Measurements from ENCODE around the gene EPHB4. TPM values are rescaled to one million over a fixed set of nuclear protein-coding genes. Genes with fewer than 3 reads are reported as not detected.
A peak's percentile ranks its signal among the peaks of the same experiment; 100 is the strongest.

Gene EPHB4
- total and polyA plus RNA-seq, 2 of the 8 experiments (the other 6 are each of a cell fraction or from before 2014, with no cell fraction given), result 85.0 to 113 TPM

DNA sequence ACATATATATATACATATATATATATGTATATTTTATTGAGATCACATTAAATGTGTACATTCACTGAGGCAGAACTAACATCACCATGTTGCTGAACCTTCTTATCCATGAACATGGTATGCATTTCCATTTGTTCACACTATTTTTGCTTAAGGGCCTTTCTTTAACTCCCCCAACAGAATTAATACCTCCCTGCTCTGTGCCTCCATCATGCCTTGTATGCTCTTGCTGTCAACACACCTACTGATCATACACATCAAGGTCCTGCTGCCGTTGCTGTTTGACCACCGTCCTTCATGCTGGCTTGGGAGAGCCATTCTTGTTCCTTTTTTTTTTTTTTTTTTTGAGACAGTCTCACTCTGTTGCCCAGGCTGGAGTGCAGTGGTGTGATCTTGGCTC is 43.5 kb downstream of the EPHB4 start:
- H2AFZ ChIP-seq (ENCODE audit: low read length), result no peak overlapping the region
- H3K56ac ChIP-seq (replicated peaks; ENCODE audit: insufficient read length, low read depth, low read length), result no peak overlapping the region
- H4K5ac ChIP-seq (ENCODE audit: insufficient read length, low read depth, low read length), result no peak overlapping the region
- H3K4me2 ChIP-seq (ENCODE audit: insufficient read depth in 1 of 2, low read depth in 2 of 2, low read length in 2 of 2), result no peak overlapping the region
- H3K27ac ChIP-seq (ENCODE audit: low read depth, low read length), result no peak overlapping the region
- no peak overlapping the region for H3K4me3 ChIP-seq (ENCODE audit: extremely low read depth in 1 of 4, insufficient read depth in 2 of 4, low read depth in 3 of 4, low read length in 4 of 4)
- no peak overlapping the region for H4K91ac ChIP-seq (replicated peaks; ENCODE audit: insufficient read length, low read length)
- H3K4me1 ChIP-seq (replicated peaks in 1 of 4; ENCODE audit: control insufficient read depth in 3 of 4, insufficient read depth in 4 of 4, low read length in 3 of 4), result peaks cover 0 to 3% (median 0%) of the 10 kb centered on the region in 4 experiments; a peak in 1 of 7 replicates
- H3K79me2 ChIP-seq (ENCODE audit: control insufficient read depth in 1 of 2, insufficient read depth in 2 of 2, low read length in 2 of 2), result no peaks in the 10 kb centered on the region
- H2BK12ac ChIP-seq (ENCODE audit: low read depth, low read length), result no peak overlapping the region
- H3K9ac ChIP-seq (replicated peaks in 1 of 4; ENCODE audit: extremely low read depth in 1 of 4, low read depth in 3 of 4, low read length in 3 of 4), result no peak overlapping the region
- no peak overlapping the region for H2AK5ac ChIP-seq (ENCODE audit: low read depth, low read length)
- no peak overlapping the region for H3K14ac ChIP-seq (ENCODE audit: insufficient read length)
- TF ChIP-seq CREB1 (IDR thresholded peaks at IDR 0.05), result no peak
- TF ChIP-seq CTBP2 (IDR thresholded peaks at IDR 0.05; ENCODE audit: borderline replicate concordance, insufficient read depth, insufficient read length, low read length), result no peak
- no peak for TF ChIP-seq CHD1 (IDR thresholded peaks at IDR 0.05; ENCODE audit: low read depth, low read length)
- no peak for TF ChIP-seq BRCA1 (IDR thresholded peaks at IDR 0.05; ENCODE audit: low read depth, low read length)
- no peak for TF ChIP-seq PHF8 (conservative IDR thresholded peaks at IDR 0.05; ENCODE audit: low read depth, low read length)
- TF ChIP-seq CBX5 (IDR thresholded peaks at IDR 0.05; ENCODE audit: low read depth, low read length), result no peak
- TF ChIP-seq ZNF274 (IDR thresholded peaks at IDR 0.05; ENCODE audit: borderline replicate concordance, extremely low read depth, low read length), result no peak
- TF ChIP-seq BCL11A (IDR thresholded peaks at IDR 0.05; ENCODE audit: low read depth in 2 of 2, low read length in 2 of 2), result no peak
- TF ChIP-seq E2F6 (IDR thresholded peaks at IDR 0.05), result no peak
- TF ChIP-seq MAFK (IDR thresholded peaks at IDR 0.05; ENCODE audit: low read depth, low read length), result no peak
- 88% methylated on average over 2 of the region's 2 CpGs; no CpG with 5 or more reads in 1 of the 2 experiments for WGBS, 2 experiments (ENCODE audit: extremely low coverage in 1 of 2, insufficient coverage in 1 of 2, insufficient read length in 1 of 2, insufficient replicate concordance in 2 of 2, low coverage in 1 of 2, low lambda C conversion rate in 2 of 2, missing lambda C conversion rate in 1 of 2)
- DNase-seq (ENCODE audit: low read depth in 1 of 2, low spot score in 2 of 2), result no peak
- no peaks in the 10 kb centered on the region for H3K79me1 ChIP-seq (ENCODE audit: low read depth, low read length)
- no peak overlapping the region for H2BK15ac ChIP-seq (ENCODE audit: low read length)
- no peak for FAIRE-seq
- no peaks in the 10 kb centered on the region for H3K9me3 ChIP-seq (ENCODE audit: insufficient read depth in 2 of 2, low read depth in 1 of 2, low read length in 1 of 2)
- H3K36me3 ChIP-seq (ENCODE audit: control insufficient read depth in 2 of 4, insufficient read depth in 4 of 4, low read length in 3 of 4), result no peaks in the 10 kb centered on the region
- no peaks in the 10 kb centered on the region for H3K23me2 ChIP-seq (ENCODE audit: low read depth, low read length)
- H2BK120ac ChIP-seq (replicated peaks; ENCODE audit: low read depth, low read length), result no peak overlapping the region
- no peak overlapping the region for H3K4ac ChIP-seq (replicated peaks; ENCODE audit: insufficient read length, low read depth, low read length)
- no peak overlapping the region for H4K8ac ChIP-seq (ENCODE audit: extremely low read depth, insufficient read depth, low read length)
- no peak overlapping the region for H3K18ac ChIP-seq (ENCODE audit: extremely low read depth, low read length)
- no peaks in the 10 kb centered on the region for H4K20me1 ChIP-seq (replicated peaks in 1 of 2; ENCODE audit: control insufficient read depth in 1 of 2, insufficient read depth in 2 of 2, low read length in 2 of 2)
- H2BK20ac ChIP-seq (ENCODE audit: low read length), result peak overlapping the region; percentile 95; the same call in 1 of the 2 replicates
- no peak overlapping the region for H2BK5ac ChIP-seq (ENCODE audit: low read depth, low read length)
- no peaks in the 10 kb centered on the region for H3K27me3 ChIP-seq (replicated peaks in 1 of 4; ENCODE audit: control insufficient read depth in 3 of 4, extremely low read depth in 1 of 4, insufficient read depth in 3 of 4, low read length in 3 of 4)
- ChIA-PET CTCF (ENCODE audit: partially characterized antibody) (interaction anchor here (0.9 to 6.9 kb wide), 5 partner anchors 10 to 60 kb away, joined by 3 to 90 read pairs (median 5); no protein-coding TSS in a partner anchor), POLR2A (ENCODE audit: partially characterized antibody) (interaction anchor here (0.9 to 1.2 kb wide), 3 partner anchors 14 to 78 kb away, joined by 3 read pairs; partner anchors contain the start of gene POP7)
- H3K23ac ChIP-seq (ENCODE audit: insufficient read length), result no peak overlapping the region

Measured in H1 (cell line).